Thyroid gland (tissue), 4 donors: ENCODE measurements around the gene RPS2.

Source experiments
- CTCF ChIP-seq, 6 experiments: fragments of 200-600 bp in 3 of 6; fragments of 450-650 bp in 3 of 6; sonication (generic) in 3 of 6; IDR thresholded peaks; one replicate each; pipeline ENCODE4 v1.5.1; 2016 to 2019; ENCODE audit warnings: antibody characterized with exemption in 6 of 6, mild to moderate bottlenecking in 2 of 6, inconsistent platforms in 1 of 6, moderate library complexity in 1 of 6
- POLR2A ChIP-seq, 2 donors: fragments of 450-650 bp; IDR thresholded peaks; one replicate each; pipeline ENCODE4 v1.6.1; 2017; ENCODE audit warnings: antibody characterized with exemption in 2 of 2, mild to moderate bottlenecking in 2 of 2, moderate library complexity in 1 of 2

- TF ChIP-seq CTCF (IDR thresholded peaks at IDR 0.05) (peak in 5 of 6 experiments; percentile 25 to 73 (median 52)), POLR2A (IDR thresholded peaks at IDR 0.05) (peak; percentile 54 to 91)
Measured at GRCh38 chr16:1959269-1960039, 5.2 kb downstream of the RPS2 start, which contains the start of gene NDUFB10.
